Fibroblast of skin of back (primary cell): ENCODE measurements around the gene PCBP3.

Experiments
- DNase-seq: peaks from one replicate; pipeline ENCODE4 v3.0.0-alpha.2; 2013

PCBP3 gene

GRCh38 chr21:45763074-45763473 lies 119.5 kb downstream of the PCBP3 start:
- DNase-seq: peak; percentile 32

GRCh38 chr21:45763506-45763905 lies 120.0 kb downstream of the PCBP3 start:
- no peak for DNase-seq

DNA sequence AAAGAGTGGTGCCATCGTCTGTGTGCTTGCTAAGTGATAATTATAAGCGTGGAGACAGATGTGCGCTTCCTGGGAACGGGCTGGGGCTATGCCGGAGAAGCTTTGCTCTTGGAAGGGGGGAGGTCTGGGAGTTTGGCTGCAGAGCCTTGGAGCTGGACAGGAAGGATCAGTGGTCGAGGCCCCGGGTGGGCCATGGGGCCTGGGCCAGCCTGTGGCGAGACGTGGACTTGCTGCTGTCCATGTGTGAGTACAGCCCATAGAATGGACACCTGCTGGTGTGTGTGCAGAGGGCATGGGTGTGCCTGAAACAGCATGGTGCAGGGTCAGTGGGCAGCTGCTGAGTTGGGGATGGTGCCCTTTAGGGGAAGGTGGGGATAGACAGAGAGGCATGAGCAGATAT lies 121.3 kb downstream of the PCBP3 start:
- DNase-seq: no peak

DNA sequence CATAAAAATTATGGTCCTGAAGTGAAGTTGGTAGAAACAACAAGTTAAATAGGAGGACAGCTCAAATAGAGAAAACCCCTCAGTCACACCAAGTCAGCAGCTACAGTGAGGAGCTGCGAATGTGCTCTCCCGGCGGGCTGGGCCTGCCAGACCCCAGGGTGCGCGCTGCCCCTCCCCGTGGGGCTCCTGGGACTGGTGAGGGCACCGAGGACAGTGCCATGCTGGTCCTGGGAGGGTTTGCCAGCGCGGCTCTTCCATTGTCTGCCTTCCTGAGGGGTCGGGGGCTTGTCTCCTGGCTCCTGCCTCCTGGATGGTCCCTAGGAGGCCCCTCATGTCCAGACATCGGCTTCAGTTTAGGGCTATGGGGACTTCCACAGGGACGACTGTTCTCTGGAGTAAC lies 121.8 kb downstream of the PCBP3 start:
- DNase-seq: no peak

GRCh38 chr21:45766055-45766454 lies 122.5 kb downstream of the PCBP3 start:
- no peak for DNase-seq

- DNase-seq: no peak
Observed at GRCh38 chr21:45766501-45766900, 123.0 kb downstream of the PCBP3 start.

- peak; percentile 63 for DNase-seq
Observed at GRCh38 chr21:45767071-45768006, 123.8 kb downstream of the PCBP3 start.

DNA sequence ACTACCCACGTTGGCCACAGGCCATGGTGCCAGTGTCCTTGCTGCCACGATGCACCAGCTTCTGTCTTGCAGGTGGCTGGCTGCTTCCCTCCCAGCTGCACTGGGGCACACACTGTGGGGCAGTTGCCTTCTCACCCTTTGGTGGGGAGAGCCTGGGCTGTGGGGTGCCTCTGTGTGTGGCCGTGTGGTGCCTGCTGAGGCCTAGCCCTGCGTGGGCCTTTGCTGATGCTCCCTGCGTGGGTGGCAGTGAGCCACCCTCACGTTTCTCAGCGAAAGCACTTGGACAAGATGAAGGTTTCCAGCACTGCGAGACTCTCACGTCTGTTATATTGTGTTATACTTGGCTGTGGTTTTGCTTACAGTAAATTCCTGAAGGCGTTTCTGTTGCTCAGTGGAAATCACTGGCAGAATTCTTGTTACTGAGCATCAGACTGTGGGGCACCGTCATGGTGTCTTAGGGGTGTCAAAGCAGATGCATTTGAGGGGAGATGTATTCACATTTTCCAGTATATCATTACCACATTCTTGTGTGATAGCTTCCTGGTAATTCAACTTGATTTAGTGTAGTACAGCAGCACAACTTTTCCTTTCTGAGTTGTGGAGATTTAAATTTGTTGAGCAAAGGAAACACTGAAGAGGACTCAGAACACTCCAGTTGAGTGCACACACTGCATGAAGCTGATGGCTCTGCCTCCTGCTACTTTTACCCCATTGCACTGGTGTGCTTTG lies 124.7 kb downstream of the PCBP3 start:
- peak; percentile 46 for DNase-seq

DNA sequence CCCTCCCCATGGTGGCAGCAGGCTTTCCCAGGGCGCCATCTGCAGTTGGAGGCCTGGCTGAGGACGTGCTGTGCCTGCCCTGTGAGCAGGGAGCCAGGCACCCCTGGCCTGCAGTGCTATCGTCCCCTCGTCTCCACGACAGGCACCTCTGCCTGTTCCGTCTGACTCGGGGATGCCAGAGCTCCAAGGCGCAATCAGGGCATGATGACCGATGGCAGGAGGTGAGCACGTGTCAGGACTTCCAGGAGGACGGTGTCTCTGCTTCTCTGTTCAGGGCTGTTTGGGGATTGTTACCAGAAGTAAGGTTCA lies 125.2 kb downstream of the PCBP3 start:
- no peak for DNase-seq

GRCh38 chr21:45769294-45769693 lies 125.8 kb downstream of the PCBP3 start:
- no peak for DNase-seq

DNA sequence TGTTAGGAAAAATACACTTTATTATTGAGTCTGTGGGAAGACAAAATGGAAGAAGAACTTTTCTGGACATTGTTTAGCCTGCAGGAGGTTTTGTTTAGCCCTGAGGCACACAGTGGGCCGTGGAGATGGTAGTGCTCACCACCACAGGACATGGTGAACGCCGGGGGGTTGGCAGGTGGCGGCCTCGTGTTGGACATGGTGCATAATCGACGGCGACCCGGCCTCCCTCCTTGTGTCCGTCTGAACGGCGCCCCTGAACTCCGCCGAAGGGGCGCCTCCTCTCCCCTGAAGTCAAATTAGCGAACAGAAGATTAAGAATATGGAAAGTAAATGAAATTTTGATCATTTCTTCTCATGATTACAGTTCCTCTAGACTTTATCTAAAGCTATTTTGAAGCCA lies 126.4 kb downstream of the PCBP3 start:
- no peak for DNase-seq

DNA sequence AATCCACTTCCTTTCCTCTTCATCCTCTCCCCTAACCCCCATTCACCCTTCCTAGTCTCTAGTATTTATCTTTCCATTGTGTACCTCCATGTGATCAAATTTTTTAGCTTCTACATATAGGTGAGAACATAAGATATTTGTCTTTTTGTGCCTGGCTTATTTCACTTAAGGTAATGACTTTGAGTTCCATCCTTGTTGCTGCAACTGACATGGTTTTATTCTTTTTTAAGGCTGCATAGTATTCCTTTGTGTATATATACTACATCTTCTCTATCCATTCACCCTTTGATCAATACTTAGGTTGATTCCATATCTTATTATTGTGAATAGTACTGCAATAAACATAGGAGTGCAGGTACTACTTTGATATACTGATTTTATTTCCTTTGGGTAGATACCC lies 128.7 kb downstream of the PCBP3 start:
- no peak for DNase-seq

DNA sequence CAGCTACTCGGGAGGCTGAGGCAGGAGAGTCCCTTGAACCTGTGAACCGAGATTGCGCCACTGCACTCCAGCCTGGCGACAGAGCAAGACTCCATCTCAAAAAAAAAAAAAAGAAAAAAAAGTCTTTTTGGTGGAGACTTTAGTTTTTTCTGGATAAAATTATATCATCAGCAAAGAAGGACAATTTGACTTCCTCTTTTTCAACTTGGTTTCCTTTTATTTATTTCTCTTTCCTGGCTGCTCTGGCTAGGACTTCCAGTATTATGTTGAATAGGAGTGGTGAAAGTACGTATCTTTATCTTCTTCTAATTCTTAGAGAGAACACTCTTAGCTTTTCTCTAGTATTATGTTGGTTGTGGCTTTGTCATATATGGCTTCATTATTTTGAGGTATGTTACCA lies 130.8 kb downstream of the PCBP3 start:
- DNase-seq: no peak

- DNase-seq: no peak
Observed at GRCh38 chr21:45776971-45777370, 133.4 kb downstream of the PCBP3 start.

GRCh38 chr21:45778686-45779085 lies 135.2 kb downstream of the PCBP3 start:
- DNase-seq: no peak

DNA sequence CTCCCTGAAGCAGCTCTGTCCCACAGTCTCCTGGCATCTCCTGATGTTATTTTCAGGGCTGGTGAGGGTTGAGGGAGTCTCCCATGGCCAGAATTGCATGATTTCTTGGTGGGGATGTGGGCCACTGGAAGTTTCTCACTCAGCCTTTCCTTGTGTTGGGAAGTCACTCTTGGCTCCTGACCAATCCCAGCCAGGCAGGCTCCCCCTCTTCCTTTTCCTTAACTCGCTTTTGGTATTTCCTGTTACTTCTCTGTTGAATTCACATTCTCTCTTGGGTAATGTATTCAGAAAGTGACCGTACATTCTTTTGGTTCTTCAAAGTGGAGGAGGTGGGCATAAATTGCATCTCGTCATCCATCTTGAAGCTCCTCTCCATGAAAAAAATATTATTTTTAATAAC lies 135.7 kb downstream of the PCBP3 start:
- DNase-seq: no peak

- no peak for DNase-seq
Observed at GRCh38 chr21:45780647-45781046, 137.1 kb downstream of the PCBP3 start.

DNA sequence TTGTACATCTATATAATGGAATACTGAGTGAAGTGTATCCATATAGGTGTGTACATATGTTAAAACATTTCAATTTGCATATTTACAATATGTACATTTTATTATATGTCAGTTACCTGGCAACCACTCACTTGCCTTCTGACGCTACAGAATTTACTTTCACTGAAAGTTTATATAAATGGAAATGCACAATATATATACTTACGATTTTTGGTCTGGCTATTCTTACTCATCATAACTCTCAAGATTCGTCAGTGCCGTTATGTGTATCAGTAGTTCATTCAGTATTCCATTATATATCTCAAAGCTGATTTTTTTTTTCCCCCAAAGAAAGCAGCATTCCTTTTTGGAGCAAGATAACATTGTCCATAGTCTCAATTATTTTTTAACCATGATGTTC lies 138.2 kb downstream of the PCBP3 start:
- no peak for DNase-seq

DNA sequence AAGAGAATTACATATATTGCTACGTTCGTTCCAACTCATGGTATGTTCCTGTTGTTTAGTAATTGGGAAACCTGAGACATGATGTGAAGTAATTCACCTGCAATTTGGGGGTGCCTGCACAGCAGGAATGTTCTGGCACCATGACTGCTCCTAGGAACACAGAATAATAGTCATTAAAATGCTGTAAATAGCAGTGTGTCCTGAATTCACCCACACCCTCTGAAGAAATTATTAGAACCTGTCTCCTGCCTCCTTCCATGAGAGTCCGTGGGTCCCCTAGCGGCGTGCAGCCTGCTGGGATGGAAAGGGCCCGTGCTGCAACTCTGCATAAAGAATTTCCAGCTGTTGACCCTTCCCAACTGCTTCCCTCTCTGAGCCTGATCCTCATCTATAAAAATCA lies 143.1 kb downstream of the PCBP3 start:
- no peak for DNase-seq

GRCh38 chr21:45787371-45787770 lies 143.8 kb downstream of the PCBP3 start:
- DNase-seq: no peak

DNA sequence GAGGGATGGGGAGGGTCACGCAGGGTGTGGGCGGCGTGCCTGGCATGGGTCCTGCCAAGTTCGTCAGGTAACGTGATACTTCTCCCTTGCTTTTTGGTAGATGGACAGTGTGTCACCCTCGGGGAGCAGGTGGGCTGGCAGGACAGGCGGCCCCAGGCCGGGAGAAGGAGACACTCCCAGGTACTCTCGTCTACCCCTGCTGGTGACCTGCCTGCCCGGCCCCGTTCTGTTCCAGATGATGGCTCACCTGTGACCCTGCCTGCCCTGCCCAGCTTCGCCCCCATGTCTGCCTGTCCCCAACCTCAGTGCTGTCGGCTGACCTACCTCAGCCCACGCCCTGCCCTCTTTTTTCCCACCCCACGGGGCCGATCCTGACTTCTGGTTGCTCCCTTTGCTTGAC lies 144.7 kb downstream of the PCBP3 start:
- no peak for DNase-seq

DNA sequence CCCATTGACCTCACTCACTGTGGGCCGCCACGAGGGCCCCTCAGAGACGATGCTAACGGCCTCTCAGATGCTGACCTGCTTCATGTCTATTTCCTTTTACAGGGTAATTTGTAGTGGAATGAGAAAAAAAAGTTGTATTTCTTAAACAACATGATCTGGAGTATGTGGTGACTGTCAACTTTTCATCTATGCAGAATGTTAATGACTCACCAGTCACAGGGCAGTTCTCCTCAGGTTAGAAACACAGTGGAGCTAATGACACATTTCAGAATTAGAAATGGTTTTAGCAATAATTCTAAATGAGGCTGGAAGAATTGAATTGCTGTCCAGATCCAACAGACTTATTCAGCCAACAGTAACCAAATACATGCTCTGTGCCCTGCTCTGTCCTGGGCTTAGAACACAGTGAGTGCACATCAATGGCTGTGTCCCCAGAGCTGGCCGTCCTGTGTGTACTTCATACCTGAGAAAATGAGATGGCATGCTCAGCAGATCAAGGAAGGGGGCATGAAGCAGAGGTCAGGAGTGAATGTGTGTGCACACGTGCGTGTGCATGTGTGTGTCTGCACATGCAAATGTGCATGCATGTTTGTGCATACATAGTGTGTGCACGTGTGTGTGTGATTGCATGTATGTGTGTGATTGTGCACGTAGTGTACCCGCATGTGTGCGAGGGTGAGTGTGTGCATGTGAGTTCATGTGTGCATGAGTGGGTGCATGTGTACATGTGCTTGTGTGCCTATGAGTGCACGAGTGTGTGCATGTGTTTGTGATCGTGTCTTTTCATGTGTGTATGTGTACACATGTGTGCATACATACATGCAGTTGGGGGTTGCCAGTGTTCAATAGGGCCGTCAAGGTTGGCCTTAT lies 145.3 kb downstream of the PCBP3 start:
- peak; percentile 19 for DNase-seq

DNA sequence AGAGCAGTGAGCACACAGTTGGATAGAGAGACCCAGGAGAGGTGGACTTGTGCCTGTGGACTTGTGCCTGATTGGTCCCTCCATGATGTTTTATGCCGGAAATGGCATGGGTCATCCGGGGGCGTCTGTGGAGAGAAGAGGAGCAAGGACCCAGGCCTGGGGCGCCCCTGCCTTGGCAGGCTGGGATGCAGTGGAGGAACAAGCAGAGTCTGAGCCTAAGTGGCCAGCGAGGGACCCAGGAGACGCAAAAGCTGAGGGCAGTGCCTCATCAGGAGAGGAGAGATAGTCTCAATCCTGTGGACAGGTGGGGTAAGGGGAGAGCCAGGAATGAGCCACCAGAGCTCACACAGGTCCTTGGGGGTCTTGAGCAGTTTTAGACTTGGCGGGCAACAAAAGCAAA lies 146.9 kb downstream of the PCBP3 start:
- DNase-seq: no peak
